ENCODE results near the gene CTNNBL1. TPM values are rescaled to one million over a fixed set of nuclear protein-coding genes. Genes with fewer than 3 reads are reported as not detected.

Gene CTNNBL1
- total and polyA plus RNA-seq, 2 of the 4 experiments (the other 2 are of a cell fraction) = 29.9 to 34.1 TPM

GRCh38 chr20:37879843-37880242, 186.0 kb downstream of the CTNNBL1 start:
- no peak overlapping the region for H2BK20ac ChIP-seq (ENCODE audit: low read depth, low read length)
- no peak overlapping the region for H2BK5ac ChIP-seq (ENCODE audit: low read depth, low read length, poor library complexity, severe bottlenecking)
- H3K79me1 ChIP-seq (ENCODE audit: low read depth in 1 of 2, low read length in 2 of 2) = no peaks in the 10 kb centered on the region
- H3K23ac ChIP-seq (ENCODE audit: low read depth, low read length) = no peak overlapping the region
- no peak overlapping the region for H3K9ac ChIP-seq (ENCODE audit: low read depth, low read length)
- no peaks in the 10 kb centered on the region for H4K20me1 ChIP-seq (ENCODE audit: insufficient read depth, low read length)
- ATAC-seq (ENCODE audit: low read depth) (no peak), DNase-seq (no peak)
- H3K9me3 ChIP-seq (ENCODE audit: control insufficient read depth, insufficient read depth, low read length) = no peaks in the 10 kb centered on the region
- in situ Hi-C loops (cut with MboI; ENCODE audit: low sequenced_read_pairs) (no loop called here), dilution Hi-C loops (cut with HindIII; ENCODE audit: low sequenced_read_pairs, unreplicated experiment) (no loop called here), intact Hi-C loops (cut with micrococcal nuclease) (no loop called here)
- no peak overlapping the region for H2BK120ac ChIP-seq (ENCODE audit: low read depth, low read length)
- ChIA-PET POLR2A (ENCODE audit: unreplicated experiment) (no interaction called here), CTCF (no interaction called here)
- H4K91ac ChIP-seq (ENCODE audit: insufficient read depth, low read depth, low read length) = no peak overlapping the region
- no peak overlapping the region for H3K14ac ChIP-seq (replicated peaks; ENCODE audit: low read depth, low read length)
- no peak overlapping the region for H3K27ac ChIP-seq (ENCODE audit: insufficient read depth, low read length)
- no peaks in the 10 kb centered on the region; the same call in 1 of the 2 replicates for H3K9me1 ChIP-seq (ENCODE audit: insufficient read depth, low read length)
- H3K4me1 ChIP-seq (ENCODE audit: control insufficient read depth, insufficient read depth, low read length) = no peaks in the 10 kb centered on the region
- H3K4me2 ChIP-seq (ENCODE audit: low read depth, low read length) = no peak overlapping the region
- no peak overlapping the region for H3K18ac ChIP-seq (ENCODE audit: low read depth, low read length)
- no peaks in the 10 kb centered on the region for H3K36me3 ChIP-seq (ENCODE audit: control insufficient read depth, insufficient read depth, low read length)
- WGBS, 2 experiments (ENCODE audit: extremely low coverage in 2 of 2, insufficient read length in 1 of 2) = no CpG with 5 or more reads among the region's 1 CpG
- H2BK15ac ChIP-seq (ENCODE audit: low read depth, low read length) = no peak overlapping the region
- H3K27me3 ChIP-seq (ENCODE audit: control insufficient read depth, insufficient read depth, low read length) = peaks cover 19% of the 10 kb centered on the region
- TF ChIP-seq RAD21 (IDR thresholded peaks at IDR 0.05; ENCODE audit: low read length) (no peak), NFE2L2 (IDR thresholded peaks at IDR 0.05; ENCODE audit: low read depth, low read length) (no peak), CTCF (conservative IDR thresholded peaks at IDR 0.05; ENCODE audit: low read depth, low read length) (no peak), POLR2A (IDR thresholded peaks at IDR 0.05; ENCODE audit: low read depth, low read length) (no peak), BHLHE40 (IDR thresholded peaks at IDR 0.05; ENCODE audit: low read depth, low read length) (no peak), MAZ (IDR thresholded peaks at IDR 0.05; ENCODE audit: borderline replicate concordance, low read depth, low read length) (no peak)
- no TSS peak for BruUV-seq (replicated peaks)
- H3K56ac ChIP-seq (ENCODE audit: extremely low read depth, insufficient read depth, low read length) = no peak overlapping the region
- H2AFZ ChIP-seq (replicated peaks; ENCODE audit: low read length, poor library complexity) = no peak overlapping the region
- no peak overlapping the region for H4K8ac ChIP-seq (ENCODE audit: low read depth in 2 of 2, low read length in 2 of 2)
- H2AK5ac ChIP-seq (ENCODE audit: low read depth, low read length) = no peak overlapping the region
- H3K4ac ChIP-seq (ENCODE audit: low read depth, low read length) = no peak overlapping the region
- no peak overlapping the region for H3K4me3 ChIP-seq (ENCODE audit: insufficient read depth, low read depth, low read length)
- H2AK9ac ChIP-seq (replicated peaks; ENCODE audit: low read depth, low read length, poor library complexity) = no peak overlapping the region
- H4K5ac ChIP-seq (ENCODE audit: low read depth, low read length) = no peak overlapping the region
